ENCODE data around the gene RTF2. TPM values are rescaled to one million over a fixed set of nuclear protein-coding genes. Genes with fewer than 3 reads are reported as not detected.
"Not testable (repeated sequence)": the region's sequence is repeated elsewhere in the genome, so short reads cannot be mapped to it uniquely, and the experiment has no call there.

The RTF2 gene
- total RNA-seq, 2 experiments from 2014 or later = 112 to 127 TPM

GRCh38 chr20:56542489-56543030 is 74.1 kb downstream of the RTF2 start:
- no peak for ATAC-seq
- H3K27me3 Mint-ChIP-seq = no peaks in the 10 kb centered on the region
- H3K4me3 Mint-ChIP-seq = no peak overlapping the region
- CTCF ChIA-PET = interaction anchor here (1.6 kb wide), 1 partner anchor 8 kb away, joined by 6 read pairs; no protein-coding TSS in a partner anchor
- H3K27ac Mint-ChIP-seq = no peak overlapping the region
- H3K9me3 Mint-ChIP-seq (ENCODE audit: low read depth) = no peaks in the 10 kb centered on the region
- H3K4me1 Mint-ChIP-seq = no peaks in the 10 kb centered on the region
- no peaks in the 10 kb centered on the region for H3K36me3 Mint-ChIP-seq
- no peak for DNase-seq

- peaks cover 9% of the 10 kb centered on the region for H3K4me1 Mint-ChIP-seq
- CTCF ChIA-PET = interaction anchor here (0.7 to 2.1 kb wide), 7 partner anchors 8 to 444 kb away, joined by 3 to 11 read pairs (median 6); no protein-coding TSS in a partner anchor
- ATAC-seq (no peak), DNase-seq (no peak)
- no peak overlapping the region for H3K27ac Mint-ChIP-seq
- H3K36me3 Mint-ChIP-seq = no peaks in the 10 kb centered on the region
- H3K27me3 Mint-ChIP-seq = no peaks in the 10 kb centered on the region
- no peak overlapping the region for H3K4me3 Mint-ChIP-seq
- H3K9me3 Mint-ChIP-seq (ENCODE audit: low read depth) = no peaks in the 10 kb centered on the region
Observed at GRCh38 chr20:56551571-56551970, 83.1 kb downstream of the RTF2 start.

GRCh38 chr20:56552911-56553629 is 84.6 kb downstream of the RTF2 start:
- no peak for ATAC-seq
- peaks cover 9% of the 10 kb centered on the region for H3K4me1 Mint-ChIP-seq

GRCh38 chr20:56554869-56555268 is 86.4 kb downstream of the RTF2 start:
- Mint-ChIP-seq H3K27me3 (peaks cover 4% of the 10 kb centered on the region), H3K9me3 (ENCODE audit: low read depth) (no peaks in the 10 kb centered on the region), H3K36me3 (no peaks in the 10 kb centered on the region), H3K4me1 (peaks cover 9% of the 10 kb centered on the region), H3K27ac (peak overlapping the region; percentile 4), H3K4me3 (peak overlapping the region; percentile 1)
- CTCF ChIA-PET = no interaction called here
- ATAC-seq (peak; percentile 69), DNase-seq (no peak)

More at GRCh38 chr20:56552911-56553629, 84.6 kb downstream of the RTF2 start:
- no peak for DNase-seq
- CTCF ChIA-PET = no interaction called here
- no peaks in the 10 kb centered on the region for H3K36me3 Mint-ChIP-seq
- H3K27ac Mint-ChIP-seq = no peak overlapping the region
- H3K27me3 Mint-ChIP-seq = peaks cover 4% of the 10 kb centered on the region
- no peak overlapping the region for H3K4me3 Mint-ChIP-seq
- H3K9me3 Mint-ChIP-seq (ENCODE audit: low read depth) = no peaks in the 10 kb centered on the region

- CTCF ChIA-PET = interaction anchor here (1.3 kb wide), 1 partner anchor 8 kb away, joined by 3 read pairs; no protein-coding TSS in a partner anchor
- DNase-seq = no peak
- peaks cover 9% of the 10 kb centered on the region for H3K4me1 Mint-ChIP-seq
- peaks cover 4% of the 10 kb centered on the region for H3K27me3 Mint-ChIP-seq
- ATAC-seq = no peak
- H3K4me3 Mint-ChIP-seq = no peak overlapping the region
- H3K9me3 Mint-ChIP-seq (ENCODE audit: low read depth) = no peaks in the 10 kb centered on the region
- no peaks in the 10 kb centered on the region for H3K36me3 Mint-ChIP-seq
- H3K27ac Mint-ChIP-seq = no peak overlapping the region
Observed at GRCh38 chr20:56558968-56559367, 90.5 kb downstream of the RTF2 start.

- H3K4me3 Mint-ChIP-seq; H3K36me3 Mint-ChIP-seq; H3K9me3 Mint-ChIP-seq (ENCODE audit: low read depth); H3K27ac Mint-ChIP-seq; ATAC-seq; DNase-seq; H3K4me1 Mint-ChIP-seq; H3K27me3 Mint-ChIP-seq: not testable (repeated sequence)
- CTCF ChIA-PET = interaction anchor here (1.1 kb wide), 2 partner anchors 16 to 17 kb away, joined by 3 read pairs; no protein-coding TSS in a partner anchor
Observed at GRCh38 chr20:56564526-56564925, 96.1 kb downstream of the RTF2 start.

- Mint-ChIP-seq H3K4me3 (no peak overlapping the region), H3K36me3 (no peaks in the 10 kb centered on the region), H3K4me1 (no peaks in the 10 kb centered on the region), H3K9me3 (ENCODE audit: low read depth) (no peaks in the 10 kb centered on the region), H3K27ac (no peak overlapping the region), H3K27me3 (peaks cover 2% of the 10 kb centered on the region)
- CTCF ChIA-PET = interaction anchor here (1.1 kb wide), 2 partner anchors 17 to 18 kb away, joined by 3 read pairs; no protein-coding TSS in a partner anchor
- DNase-seq = no peak
- ATAC-seq = no peak
Observed at GRCh38 chr20:56565511-56565910, 97.1 kb downstream of the RTF2 start.

GRCh38 chr20:56566621-56567020 is 98.2 kb downstream of the RTF2 start:
- peaks cover 3% of the 10 kb centered on the region for H3K27me3 Mint-ChIP-seq
- H3K9me3 Mint-ChIP-seq (ENCODE audit: low read depth) = no peaks in the 10 kb centered on the region
- no peaks in the 10 kb centered on the region for H3K4me1 Mint-ChIP-seq
- no peak overlapping the region for H3K4me3 Mint-ChIP-seq
- H3K36me3 Mint-ChIP-seq = no peaks in the 10 kb centered on the region
- ATAC-seq (no peak), DNase-seq (no peak)
- CTCF ChIA-PET = no interaction called here
- no peak overlapping the region for H3K27ac Mint-ChIP-seq

Other genes starting within 250 kb of the RTF2 start
- not detected for gene MC3R, start 219.9 kb upstream of the RTF2 start, total RNA-seq
- gene FAM210B, start 109.7 kb upstream of the RTF2 start, total RNA-seq = 1 to 10 TPM; 2.4 to 3.5 TPM
- 100 to 1,000 TPM; 107 to 123 TPM for gene AURKA, start 76.4 kb upstream of the RTF2 start, total RNA-seq
- 10 to 100 TPM; 60.0 to 82.4 TPM for gene CSTF1, start 76.0 kb upstream of the RTF2 start, total RNA-seq
- gene CASS4, start 56.4 kb upstream of the RTF2 start, total RNA-seq = 10 to 100 TPM; 10.9 to 21.8 TPM
- 1 to 10 TPM; 1.4 to 1.7 TPM for gene FAM209A, start 56.1 kb downstream of the RTF2 start, total RNA-seq
- 1 to 10 TPM; 1.3 to 1.7 TPM for gene FAM209B, start 64.6 kb downstream of the RTF2 start, total RNA-seq
- not detected for gene TFAP2C, start 160.7 kb downstream of the RTF2 start, total RNA-seq